DND-41 (cell line): ENCODE measurements around the gene HDAC4.

ENCODE experiments used
- ATAC-seq: fragments of 200-7000 bp; cut with Tn5 transposase; 3 replicates; pipeline ENCODE4 v1.9.1; 2021; ENCODE audit warnings: low read depth; ENCODE audit not compliant: insufficient read depth
- DNase-seq: peaks from one replicate; pipeline ENCODE4 v3.0.0-alpha.2; 2020
- H2AFZ ChIP-seq: 2 replicates; pipeline ENCODE4 v1.6.0; 2012; ENCODE audit warnings: low read depth, low read length
- H3K27ac ChIP-seq: 2 replicates; pipeline ENCODE4 v1.5.1; 2012; ENCODE audit warnings: low read length, inconsistent platforms
- H3K27me3 ChIP-seq: fragments of 200-600 bp; sonication (generic); 2 replicates; pipeline ENCODE4 v1.6.0; 2012; ENCODE audit warnings: low read length, mild to moderate bottlenecking, inconsistent platforms; ENCODE audit not compliant: insufficient read depth, poor library complexity
- H3K36me3 ChIP-seq: 2 replicates; pipeline ENCODE4 v1.5.1; 2012; ENCODE audit warnings: low read length, inconsistent platforms; ENCODE audit not compliant: insufficient read depth
- H3K4me1 ChIP-seq: 2 replicates; pipeline ENCODE4 v1.5.1; 2012; ENCODE audit warnings: mild to moderate bottlenecking, low read length; ENCODE audit not compliant: insufficient read depth
- H3K4me2 ChIP-seq: 2 replicates; pipeline ENCODE4 v1.6.0; 2012; ENCODE audit warnings: mild to moderate bottlenecking, moderate library complexity, low read length, inconsistent platforms; ENCODE audit not compliant: insufficient read depth
- H3K4me3 ChIP-seq, 2 experiments: fragments of 200-600 bp in 1 of 2; shearing (Covaris generic) in 1 of 2; 2 replicates each; pipeline ENCODE4 v1.5.1; 2012 to 2016; ENCODE audit warnings: inconsistent platforms in 2 of 2, low read length in 2 of 2, mild to moderate bottlenecking in 2 of 2, low read depth in 1 of 2, moderate library complexity in 1 of 2
- H3K79me2 ChIP-seq: 2 replicates; pipeline ENCODE4 v1.6.0; 2012; ENCODE audit warnings: low read length, inconsistent platforms; ENCODE audit not compliant: insufficient read depth
- H3K9ac ChIP-seq: 2 replicates; pipeline ENCODE4 v1.6.0; 2012; ENCODE audit warnings: low read depth, mild to moderate bottlenecking, inconsistent platforms, low read length, moderate library complexity
- H3K9me3 ChIP-seq: 2 replicates; pipeline ENCODE4 v1.5.1; 2012; ENCODE audit warnings: low read length, moderate library complexity, mild to moderate bottlenecking, inconsistent platforms; ENCODE audit not compliant: insufficient read depth, severe bottlenecking
- H4K20me1 ChIP-seq: 2 replicates; pipeline ENCODE4 v1.6.0; 2012; ENCODE audit warnings: low read length; ENCODE audit not compliant: insufficient read depth
- CTCF ChIP-seq: IDR thresholded peaks from 2 replicates; pipeline ENCODE4 v1.5.1; 2012; ENCODE audit warnings: borderline replicate concordance, low read length, moderate library complexity, mild to moderate bottlenecking; ENCODE audit not compliant: poor library complexity, severe bottlenecking; ENCODE audit errors: extremely low read depth
- EZH2 ChIP-seq: IDR thresholded peaks from 3 replicates; pipeline ENCODE4 v1.6.1; 2012; ENCODE audit warnings: borderline replicate concordance, low read depth, mild to moderate bottlenecking, moderate library complexity, low read length, inconsistent platforms; ENCODE audit not compliant: severe bottlenecking

Gene HDAC4

GRCh38 chr2:239355139-239355538 is 45.7 kb downstream of the HDAC4 start:
- ATAC-seq = no peak
- no peaks in the 10 kb centered on the region for H3K4me1 ChIP-seq
- TF ChIP-seq CTCF (no peak), EZH2 (no peak)
- H3K79me2 ChIP-seq = peaks cover 100% of the 10 kb centered on the region
- no peak overlapping the region for H3K4me3 ChIP-seq
- no peak overlapping the region for H3K27ac ChIP-seq
- no peaks in the 10 kb centered on the region for H3K27me3 ChIP-seq
- peaks cover 80% of the 10 kb centered on the region for H3K36me3 ChIP-seq
- peaks cover 39% of the 10 kb centered on the region for H4K20me1 ChIP-seq
- H3K9ac ChIP-seq = no peak overlapping the region
- no peak overlapping the region for H3K4me2 ChIP-seq
- H3K9me3 ChIP-seq = peaks cover 7% of the 10 kb centered on the region
- DNase-seq = no peak
- H2AFZ ChIP-seq = no peak overlapping the region

- Histone ChIP-seq H3K9me3 (peaks cover 7% of the 10 kb centered on the region), H3K36me3 (peaks cover 79% of the 10 kb centered on the region), H3K79me2 (peaks cover 100% of the 10 kb centered on the region), H4K20me1 (peaks cover 36% of the 10 kb centered on the region), H3K27ac (no peak overlapping the region), H3K4me2 (no peak overlapping the region), H3K27me3 (no peaks in the 10 kb centered on the region), H3K9ac (no peak overlapping the region), H3K4me3 (no peak overlapping the region), H2AFZ (no peak overlapping the region), H3K4me1 (0 out of 2 replicates have a peak, but pooled peaks cover under 1% of the 10 kb centered on the region)
- TF ChIP-seq EZH2 (no peak), CTCF (no peak)
- no peak for ATAC-seq
- no peak for DNase-seq
Measured at GRCh38 chr2:239354791-239355136, 46.1 kb downstream of the HDAC4 start.

GRCh38 chr2:239354132-239354790 is 46.6 kb downstream of the HDAC4 start:
- H3K27me3 ChIP-seq = no peaks in the 10 kb centered on the region
- no peak overlapping the region for H3K4me3 ChIP-seq
- DNase-seq (no peak), ATAC-seq (no peak)
- H2AFZ ChIP-seq = no peak overlapping the region
- H3K9ac ChIP-seq = no peak overlapping the region
- H3K27ac ChIP-seq = peak overlapping the region; percentile 40; the same call in 1 of the 2 replicates
- peaks cover 100% of the 10 kb centered on the region for H3K79me2 ChIP-seq
- H4K20me1 ChIP-seq = peaks cover 37% of the 10 kb centered on the region
- peaks cover 7% of the 10 kb centered on the region for H3K9me3 ChIP-seq
- TF ChIP-seq EZH2 (no peak), CTCF (no peak)
- H3K4me1 ChIP-seq = peaks cover 5% of the 10 kb centered on the region; the same call in 1 of the 2 replicates
- peaks cover 79% of the 10 kb centered on the region for H3K36me3 ChIP-seq
- H3K4me2 ChIP-seq = no peak overlapping the region

GRCh38 chr2:239353692-239354091 is 47.1 kb downstream of the HDAC4 start:
- Histone ChIP-seq H3K4me3 (no peak overlapping the region), H3K27me3 (no peaks in the 10 kb centered on the region), H3K9me3 (peaks cover 7% of the 10 kb centered on the region), H3K79me2 (peaks cover 100% of the 10 kb centered on the region), H3K36me3 (peaks cover 81% of the 10 kb centered on the region), H2AFZ (no peak overlapping the region), H3K4me1 (peaks cover 9% of the 10 kb centered on the region; the same call in 1 of the 2 replicates), H4K20me1 (peaks cover 40% of the 10 kb centered on the region), H3K27ac (peak overlapping the region; percentile 40; the same call in 1 of the 2 replicates), H3K9ac (no peak overlapping the region), H3K4me2 (no peak overlapping the region)
- DNase-seq = no peak
- no peak for ATAC-seq
- TF ChIP-seq EZH2 = no peak
- no peak for TF ChIP-seq CTCF
